Fibroblast of skin of left quadriceps (primary cell): Measurements from ENCODE around the gene IGF2.

Experiments used
- DNase-seq, 2 experiments: peaks; one replicate each; pipeline ENCODE4 v3.0.0-alpha.2; 2013; ENCODE audit warnings: low read depth in 2 of 2

Gene IGF2

DNA sequence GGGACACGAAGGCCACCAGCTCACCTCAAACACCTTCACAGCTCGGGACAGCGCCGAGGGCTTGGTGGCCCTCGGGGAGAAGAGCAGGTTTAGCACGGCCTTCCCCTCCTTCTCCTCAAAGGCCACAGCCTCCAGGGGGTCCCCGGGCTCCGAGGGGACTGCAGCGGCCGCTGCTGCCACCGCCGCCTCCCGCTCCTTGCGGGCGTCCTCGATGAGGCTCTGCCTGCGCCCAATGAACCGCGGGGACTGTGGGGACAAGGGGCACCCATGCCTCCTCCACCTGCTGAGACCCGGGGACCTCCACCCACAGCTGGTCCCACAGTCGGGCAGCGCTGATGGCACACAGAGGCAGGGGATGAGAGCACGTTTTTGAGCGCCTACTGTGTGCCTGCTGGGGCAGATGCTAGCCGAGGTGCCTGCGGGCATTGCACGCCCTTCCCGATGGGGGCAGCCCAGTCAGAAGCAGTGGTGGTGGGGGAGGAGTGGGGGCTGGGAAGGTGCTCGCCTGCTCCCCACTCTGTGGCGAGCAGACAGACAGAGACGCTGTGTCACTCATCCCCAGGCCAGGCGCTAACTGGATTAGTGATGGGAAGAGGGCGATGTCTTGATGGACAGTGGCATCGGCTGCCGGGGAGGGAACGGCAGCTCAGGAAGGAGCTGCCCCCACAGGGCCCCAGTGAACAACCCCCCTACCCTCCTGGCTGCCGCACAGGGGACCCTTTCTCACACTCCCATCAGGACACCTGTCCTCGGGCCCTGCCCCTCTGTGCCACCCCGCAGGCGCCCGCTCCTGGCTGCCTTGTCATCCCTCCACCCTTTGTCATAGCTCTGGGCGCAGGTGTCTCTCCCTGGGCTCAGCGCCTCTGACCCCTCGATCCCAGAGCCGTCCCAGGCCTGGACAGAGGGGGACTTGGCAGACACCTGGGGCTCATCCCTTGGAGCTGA lies 30.7 kb upstream of the IGF2 start:
- DNase-seq = no peak

DNA sequence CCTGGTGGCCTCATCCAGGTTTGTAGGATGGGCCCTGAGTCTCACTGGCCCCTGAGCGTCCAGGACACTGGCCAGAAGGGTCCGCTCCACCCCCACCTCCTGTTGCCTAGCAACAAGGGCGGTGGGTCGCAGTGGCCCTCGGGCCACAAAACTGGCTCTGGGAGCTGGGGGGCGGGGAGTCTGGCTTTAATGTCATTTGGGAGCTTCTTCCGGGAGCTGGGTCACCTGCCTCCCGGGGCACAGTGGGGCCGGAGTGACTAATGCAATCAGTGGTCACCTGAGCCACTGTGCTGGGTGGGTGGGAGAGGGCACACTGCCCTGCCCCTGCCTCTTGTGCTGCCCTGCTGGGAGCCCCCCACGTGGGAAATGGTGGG lies 29.8 kb upstream of the IGF2 start:
- no peak for DNase-seq

DNA sequence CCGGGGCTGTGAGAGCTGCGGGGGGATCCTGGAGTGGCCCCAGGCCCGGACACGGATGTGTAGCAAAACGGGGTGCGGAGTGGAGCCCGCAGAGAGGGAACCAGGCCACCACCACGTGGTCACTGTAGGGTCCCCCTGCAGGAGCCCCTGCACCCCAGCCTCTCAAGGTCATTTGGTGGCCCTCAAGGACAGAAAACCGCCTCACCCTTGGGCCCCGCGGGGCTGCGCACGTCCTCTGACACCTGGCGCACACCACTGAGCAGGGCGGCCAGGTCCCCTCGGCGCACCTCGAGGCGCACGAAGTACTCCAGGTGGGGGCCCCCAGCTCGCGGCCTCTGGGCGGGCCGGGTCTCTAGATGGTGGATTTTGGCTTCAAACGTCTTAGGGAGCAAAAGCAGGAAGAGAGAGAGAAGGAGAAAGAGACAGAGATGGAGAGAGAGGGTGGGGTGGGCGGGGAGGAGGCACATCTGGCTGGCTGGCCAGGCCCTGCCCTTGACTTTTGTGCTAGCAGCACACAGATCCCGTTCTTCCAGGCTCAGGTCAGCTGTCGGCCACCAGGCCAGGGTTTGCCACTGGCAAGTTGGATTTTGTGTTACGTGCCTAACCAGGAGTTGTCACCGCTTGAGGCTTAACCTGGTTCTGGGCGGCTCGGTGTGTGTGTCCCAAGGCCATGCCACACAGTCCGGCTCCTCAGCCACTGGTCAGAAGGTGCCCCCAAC lies 29.3 kb upstream of the IGF2 start:
- no peak for DNase-seq

DNA sequence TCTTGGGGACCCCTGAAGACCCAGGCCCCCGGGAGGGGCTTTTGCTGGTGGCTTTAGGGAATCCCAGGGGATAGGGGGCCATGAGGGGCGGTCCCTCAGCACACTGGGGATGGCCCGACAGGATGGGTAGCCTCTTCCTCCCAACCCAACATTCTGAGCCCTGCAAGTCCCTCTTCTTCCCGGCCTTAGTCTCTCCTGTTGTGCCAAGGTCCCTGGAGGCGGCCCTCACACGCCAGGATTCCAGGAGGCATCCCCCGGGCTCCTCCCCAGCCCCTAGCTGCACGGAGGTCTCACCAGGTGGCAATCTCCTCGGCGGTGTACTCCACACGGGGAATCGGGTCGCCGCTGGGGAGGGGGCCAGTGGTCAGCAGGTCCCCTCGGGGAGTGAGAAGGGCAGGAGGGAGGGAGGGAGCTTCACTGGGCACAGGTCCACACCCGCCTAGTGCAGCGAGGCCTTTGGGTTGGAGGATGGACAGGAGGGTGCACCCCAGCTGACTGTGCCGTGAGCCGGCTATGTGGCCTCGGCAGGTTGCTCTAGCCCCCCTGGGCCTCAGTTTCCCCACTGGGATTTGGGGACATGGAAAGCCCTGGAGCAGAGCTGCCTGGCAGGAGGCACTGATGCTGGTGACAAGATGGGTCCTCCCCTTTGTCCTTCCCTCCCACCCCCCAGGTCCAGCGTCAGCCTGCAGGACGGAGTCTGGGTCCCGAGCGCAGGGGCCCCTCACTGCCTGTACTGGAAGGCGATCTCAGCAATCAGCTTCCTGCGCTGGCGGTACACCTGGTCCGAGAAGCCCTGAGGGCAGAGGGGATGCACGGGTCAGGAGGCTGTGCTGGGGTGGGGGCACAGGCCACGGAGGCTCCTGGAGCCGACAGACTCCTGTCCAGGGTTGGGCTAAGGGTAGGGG lies 28.2 kb upstream of the IGF2 start:
- DNase-seq = no peak

DNA sequence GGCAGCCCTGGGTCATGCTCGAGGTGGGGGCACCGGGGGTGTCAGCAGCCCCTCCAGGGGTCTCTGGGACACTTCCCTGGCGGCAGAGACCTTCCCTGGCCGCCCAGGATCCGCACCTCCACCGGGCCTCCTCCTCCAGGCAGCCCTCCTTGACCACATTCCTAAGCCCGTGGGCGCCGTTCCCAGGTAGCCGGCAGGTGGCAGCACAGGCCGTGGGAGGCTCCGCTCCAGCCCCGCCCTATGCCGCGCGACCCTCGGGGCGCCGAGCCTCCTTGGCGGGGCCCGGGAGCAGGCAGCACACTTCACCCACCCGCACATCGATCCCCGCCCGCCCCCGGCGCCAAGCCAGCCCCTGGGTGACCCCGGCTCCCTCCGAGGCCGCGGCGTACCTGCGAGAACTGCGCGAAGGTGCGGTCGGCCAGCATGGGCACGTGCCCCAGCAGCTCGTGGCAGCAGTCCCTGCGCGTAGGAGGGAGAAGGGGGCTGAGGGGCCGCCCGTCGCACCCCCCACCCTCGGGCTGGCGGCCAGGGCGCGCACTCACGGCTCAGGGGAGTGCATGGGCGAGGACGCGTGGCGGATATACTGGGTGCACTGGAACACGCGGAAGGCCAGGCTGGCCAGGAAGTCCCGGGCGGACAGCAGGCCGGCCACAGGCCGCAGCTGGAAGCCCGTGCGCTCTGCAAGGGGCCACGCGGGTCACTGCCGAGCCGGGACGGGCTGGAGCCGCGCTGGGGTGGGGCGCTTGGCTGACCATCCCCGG lies 27.1 kb upstream of the IGF2 start:
- no peak for DNase-seq

DNA sequence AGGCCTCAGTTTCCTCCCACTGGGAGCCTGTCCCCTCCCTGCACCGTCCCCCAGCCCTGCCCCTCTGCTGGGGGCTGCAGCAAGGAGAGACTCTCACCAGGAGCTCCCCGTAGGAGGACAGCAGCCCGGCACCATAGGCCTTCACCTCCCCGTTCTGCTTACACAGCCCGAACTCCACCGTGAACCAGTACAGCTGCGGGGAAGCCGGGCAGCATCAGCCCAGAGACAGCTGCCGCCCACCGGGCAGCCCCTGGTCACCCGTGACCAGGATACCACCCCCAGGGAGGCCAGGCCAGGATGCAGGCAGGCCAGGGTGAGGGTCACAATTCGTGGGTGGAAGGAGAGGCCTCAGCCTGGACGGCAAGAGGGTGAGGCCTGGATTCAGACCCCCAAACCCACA lies 26.4 kb upstream of the IGF2 start:
- no peak for DNase-seq

DNA sequence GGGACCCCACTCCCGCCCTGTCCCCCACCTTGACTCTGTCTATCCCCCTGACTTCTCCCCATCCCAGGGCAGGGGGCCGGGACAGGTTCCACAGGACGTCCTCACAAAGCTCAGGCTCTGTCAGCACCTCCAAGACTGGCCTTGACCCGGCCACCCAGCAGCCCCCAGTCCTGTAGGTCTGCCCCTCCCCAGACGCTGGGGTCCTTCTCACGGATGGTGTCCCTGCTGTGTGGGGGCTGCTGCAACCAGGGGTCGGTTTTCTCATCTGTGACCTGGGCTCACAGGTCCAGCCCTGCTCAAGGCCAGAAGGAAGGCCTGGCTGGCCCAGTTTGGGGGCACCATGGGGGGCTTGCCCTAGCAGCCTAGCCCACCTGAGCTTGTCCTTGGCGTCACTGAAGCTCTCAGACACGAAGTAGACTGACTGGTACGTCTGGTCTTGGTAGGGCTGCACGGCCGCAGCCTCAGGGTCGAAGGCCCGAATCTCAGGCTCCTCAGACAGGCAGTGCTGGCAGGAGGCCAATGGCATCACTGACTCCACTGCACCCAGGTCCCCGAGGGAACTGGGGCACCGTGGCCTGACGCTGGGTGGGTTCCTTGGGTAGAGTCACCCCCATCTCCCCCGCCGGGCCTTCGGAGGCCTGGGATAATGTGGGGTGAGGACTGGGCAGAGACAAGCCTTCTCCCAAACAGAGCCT lies 25.8 kb upstream of the IGF2 start:
- DNase-seq = no peak

DNA sequence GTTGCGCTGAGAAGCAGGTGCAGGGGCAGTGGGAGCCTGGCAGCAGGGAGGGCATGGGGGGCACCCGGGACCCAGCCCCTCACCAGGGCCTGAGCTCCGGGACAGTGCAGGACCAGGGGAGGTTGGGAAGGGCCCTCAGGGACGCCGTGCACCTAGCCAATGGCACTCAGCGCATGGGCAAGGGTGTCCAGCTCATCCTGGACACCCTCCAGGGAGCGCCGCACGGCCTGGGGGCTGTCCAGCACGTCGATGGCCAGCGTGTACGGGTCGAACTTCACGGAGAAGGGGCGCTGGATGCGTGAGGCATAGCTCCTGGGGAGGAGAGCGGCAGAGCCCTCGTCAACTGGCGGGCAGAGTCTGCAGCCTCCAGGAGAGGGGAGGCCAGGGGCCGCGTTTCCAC lies 24.9 kb upstream of the IGF2 start:
- no peak for DNase-seq

DNA sequence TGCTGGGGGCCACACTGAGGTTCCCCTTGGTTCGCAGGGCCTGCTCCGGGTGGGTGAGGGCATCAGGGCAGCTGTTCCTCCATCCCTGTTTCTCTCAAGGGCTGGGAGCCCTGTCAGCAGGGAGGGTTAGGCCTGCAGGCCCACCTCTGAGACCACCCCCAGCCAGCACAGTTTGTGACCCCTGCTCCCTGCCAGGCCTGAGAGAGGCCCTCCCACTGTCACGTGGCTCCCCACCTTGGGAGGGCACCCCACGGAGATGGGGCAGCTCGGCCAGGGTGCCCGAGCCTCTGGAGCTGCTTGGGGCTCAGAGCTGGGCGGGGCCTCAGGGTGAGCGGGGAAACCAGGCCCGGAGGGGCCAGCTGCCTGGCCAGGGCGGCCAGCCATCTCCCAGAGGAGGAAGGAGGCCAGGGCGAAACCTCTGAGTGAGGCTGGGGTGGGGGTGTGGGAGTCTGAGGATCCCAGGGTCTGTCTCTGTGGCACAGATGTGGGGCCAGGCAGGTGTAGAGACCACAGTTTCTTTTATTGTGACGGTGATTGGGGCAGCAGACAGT lies 24.3 kb upstream of the IGF2 start:
- no peak for DNase-seq

DNA sequence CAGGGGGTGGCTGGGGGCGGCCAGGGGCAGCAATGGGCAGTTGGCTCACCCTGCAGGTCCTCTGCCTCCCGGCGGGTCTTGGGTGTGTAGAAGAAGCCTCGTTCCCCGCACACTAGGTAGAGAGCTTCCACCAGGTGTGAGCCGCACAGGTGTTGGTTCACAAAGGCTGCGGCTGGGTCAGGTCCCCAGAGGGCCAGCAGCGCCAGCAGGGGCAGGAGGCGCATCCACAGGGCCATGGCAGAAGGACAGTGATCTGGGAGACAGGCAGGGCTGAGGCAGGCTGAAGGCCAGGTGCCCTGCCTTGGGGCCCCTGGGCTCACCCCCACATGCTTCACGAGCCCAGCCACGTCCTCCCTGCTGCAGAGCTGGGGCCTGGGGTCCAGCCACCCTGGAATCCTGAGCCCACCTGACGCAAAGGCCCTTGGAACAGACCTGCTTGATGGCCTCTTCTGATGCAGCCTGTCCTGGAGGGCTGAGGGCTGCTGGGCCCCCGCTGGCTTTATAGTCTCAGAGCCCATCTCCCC lies 21.6 kb upstream of the IGF2 start, which contains the start of gene INS:
TSS of gene INS (minus strand) at position 474 of the 524 bp plus-strand sequence. CDS start at position 236, 238 bp downstream.
- DNase-seq = no peak

DNA sequence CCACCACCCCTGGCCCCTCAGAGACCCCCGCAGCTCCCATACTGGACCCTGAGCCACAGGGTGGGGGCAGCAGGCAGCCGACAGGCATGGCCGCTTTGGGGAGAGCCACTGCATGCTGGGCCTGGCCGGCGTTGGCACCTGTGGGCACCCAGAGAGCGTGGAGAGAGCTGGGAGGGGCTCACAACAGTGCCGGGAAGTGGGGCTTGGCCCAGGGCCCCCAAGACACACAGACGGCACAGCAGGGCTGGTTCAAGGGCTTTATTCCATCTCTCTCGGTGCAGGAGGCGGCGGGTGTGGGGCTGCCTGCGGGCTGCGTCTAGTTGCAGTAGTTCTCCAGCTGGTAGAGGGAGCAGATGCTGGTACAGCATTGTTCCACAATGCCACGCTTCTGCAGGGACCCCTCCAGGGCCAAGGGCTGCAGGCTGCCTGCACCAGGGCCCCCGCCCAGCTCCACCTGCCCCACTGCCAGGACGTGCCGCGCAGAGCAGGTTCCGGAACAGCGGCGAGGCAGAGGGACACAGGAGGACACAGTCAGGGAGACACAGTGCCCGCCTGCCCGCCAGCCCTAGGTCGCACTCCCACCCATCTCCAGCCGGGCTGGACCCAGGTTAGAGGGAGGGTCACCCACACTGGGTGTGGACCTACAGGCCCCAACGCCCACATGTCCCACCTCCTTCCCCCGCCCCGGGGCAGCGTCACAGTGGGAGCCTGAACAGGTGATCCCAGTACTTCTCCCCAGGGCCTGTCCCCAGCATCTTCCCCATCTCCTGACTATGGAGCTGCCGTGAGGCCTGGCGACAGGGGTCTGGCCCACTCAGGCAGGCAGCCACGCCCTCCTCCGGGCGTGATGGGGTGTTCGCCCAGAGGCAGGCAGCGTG lies 20.6 kb upstream of the IGF2 start:
- DNase-seq = no peak

DNA sequence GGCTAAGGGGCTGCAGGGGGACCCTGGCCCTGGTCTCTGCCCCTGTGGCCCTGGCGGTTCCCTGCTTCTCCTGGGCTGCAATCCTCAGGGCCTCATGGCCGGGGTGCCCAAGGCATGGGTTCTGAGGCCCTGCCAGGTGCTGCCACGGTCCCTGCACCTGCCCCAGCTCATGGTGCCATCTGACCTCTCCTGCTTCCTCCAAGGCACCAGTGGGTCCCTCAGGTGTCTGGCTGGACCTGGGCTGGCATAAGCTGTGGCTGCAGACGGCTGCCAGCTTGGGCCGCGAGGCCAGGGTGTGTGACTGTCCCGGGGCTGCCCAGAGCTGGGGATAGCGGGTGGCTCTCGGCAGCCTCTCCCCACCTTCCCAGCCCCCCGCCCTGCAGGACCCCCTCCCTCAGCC lies 19.8 kb upstream of the IGF2 start:
- DNase-seq = no peak

DNA sequence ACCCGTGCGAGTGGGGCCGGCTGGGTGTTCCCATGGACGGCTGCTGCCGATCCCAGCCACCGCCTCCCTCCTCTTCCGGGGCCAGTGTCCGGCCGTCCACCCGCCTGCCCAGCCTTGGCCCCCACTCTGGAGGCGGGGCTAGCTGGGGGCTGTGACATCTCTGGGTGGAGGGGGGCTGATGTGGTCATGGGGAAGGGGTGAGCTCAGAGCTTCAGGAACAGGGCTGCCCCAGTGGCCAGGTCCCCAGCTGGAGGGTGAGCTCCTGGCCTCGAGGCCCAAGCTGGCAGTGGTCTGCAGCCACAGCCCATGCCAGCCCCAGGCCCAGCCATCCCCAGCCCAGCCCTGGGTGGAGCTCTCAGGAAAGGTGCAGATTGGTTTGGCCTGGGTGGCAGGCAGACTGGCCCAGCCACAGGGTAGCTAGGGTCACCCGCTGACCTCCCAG lies 19.1 kb upstream of the IGF2 start:
- DNase-seq = no peak

DNA sequence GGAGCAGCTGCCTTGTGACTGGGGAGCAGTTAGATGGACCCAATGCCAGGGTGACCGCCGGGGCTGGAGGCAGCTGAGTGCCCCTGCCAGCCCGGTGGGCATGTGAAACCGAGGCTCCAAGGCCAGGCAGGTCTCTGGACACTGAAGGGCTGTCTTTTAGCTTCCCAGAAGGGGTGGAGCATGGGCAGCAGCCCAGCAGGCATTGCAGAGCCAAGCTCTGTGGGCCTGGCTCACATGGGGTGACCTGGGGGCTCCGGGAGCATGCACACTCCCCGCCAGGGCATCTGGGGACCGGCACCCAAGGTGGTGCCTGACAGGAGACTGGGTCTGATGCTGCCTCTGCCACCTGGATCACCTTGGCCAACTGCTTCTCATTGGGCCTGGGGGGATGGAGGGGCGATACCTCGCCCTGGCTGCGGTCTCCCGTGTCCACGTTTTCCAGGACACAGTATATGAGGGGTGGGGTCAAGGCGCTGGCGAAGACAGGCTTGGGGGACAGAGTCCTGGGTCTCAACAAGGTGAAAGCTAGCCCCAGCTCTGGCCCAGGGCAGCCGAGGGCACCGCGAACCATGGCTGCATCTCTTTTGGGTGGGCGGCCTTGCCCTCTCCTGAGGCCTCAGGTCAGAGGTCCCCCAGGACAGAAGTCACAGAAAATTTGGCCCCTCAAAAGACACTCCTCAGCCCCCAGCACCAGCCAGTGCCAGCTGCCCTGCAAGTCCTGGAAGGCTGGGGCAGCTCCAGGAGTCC lies 18.3 kb upstream of the IGF2 start:
- no peak for DNase-seq

DNA sequence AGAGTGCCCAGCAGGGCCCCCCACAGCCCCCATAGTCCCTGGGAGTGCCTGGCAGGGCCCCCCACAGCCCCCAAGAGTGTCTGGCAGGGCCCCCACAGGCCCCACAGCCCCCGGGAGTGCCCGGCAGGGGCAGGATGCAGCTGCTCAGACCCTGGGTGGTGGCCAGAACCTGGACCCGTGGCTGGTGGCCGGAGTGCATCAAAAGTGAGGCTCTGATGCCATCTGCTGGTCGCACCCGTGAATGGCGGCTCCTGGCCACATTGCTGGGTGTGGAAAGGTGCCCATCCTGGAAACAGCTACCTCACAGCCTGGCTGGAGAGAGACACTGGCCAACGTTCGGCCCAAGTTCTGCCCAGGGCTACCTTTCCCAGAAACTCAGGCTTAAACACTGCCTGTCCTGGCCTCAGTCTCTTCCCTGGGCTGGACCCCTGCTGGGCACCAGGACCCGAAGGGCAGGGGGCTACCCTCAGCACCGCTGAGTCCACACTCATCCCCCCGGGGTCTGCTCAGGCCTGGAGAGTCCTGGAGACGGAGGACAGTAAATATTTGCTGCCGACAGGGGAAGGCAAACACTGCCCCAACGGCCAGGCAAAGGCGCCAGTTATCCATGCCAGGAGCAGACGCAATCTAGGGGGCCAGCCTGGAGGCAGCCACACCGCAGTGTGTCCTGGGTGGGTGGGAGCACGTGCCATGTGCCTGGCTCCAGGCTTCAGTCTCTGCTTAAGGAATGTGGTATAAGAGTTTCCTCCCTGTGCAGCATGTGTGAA lies 17.4 kb upstream of the IGF2 start:
- DNase-seq = no peak

DNA sequence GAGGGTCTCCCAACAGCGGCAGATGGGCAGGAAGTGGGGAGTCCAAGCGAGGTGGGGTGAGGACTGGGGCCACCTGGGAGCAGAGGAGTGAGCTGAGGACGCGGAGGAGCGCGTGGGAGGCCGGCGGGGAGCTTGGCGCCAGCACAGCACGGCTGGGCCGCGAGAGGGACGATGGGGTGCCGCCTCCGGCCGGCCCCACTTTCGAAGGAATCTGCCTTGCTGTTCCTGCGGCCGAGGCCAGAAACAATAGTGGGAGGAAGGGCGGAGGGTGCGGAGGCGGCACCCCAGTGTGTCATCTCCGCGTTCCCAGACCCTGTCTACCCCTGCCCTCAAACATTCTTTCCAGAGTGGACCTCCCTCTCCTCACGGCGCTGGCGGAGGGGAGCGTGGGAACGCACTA lies 16.3 kb upstream of the IGF2 start:
- no peak for DNase-seq

DNA sequence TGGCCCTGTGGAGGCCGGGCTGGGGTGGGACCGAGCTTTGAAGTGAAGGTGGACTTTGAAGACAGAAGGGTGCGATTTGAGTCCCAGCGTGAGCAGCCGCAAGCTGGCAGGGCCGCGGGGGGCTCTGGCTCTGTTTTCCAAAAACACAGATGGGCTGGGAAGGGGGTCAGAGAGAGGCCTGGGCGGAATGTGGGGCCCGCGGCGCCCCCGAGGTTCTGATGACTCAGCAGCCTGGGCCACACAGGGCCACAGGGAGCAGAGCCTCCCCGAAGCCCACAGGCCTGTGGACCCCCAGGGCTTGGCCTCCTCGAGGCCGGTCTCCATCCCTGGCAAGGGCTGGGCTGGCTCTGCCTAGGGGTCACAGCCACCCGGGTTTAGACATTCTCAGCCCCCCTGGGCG lies 15.7 kb upstream of the IGF2 start:
- DNase-seq = no peak

DNA sequence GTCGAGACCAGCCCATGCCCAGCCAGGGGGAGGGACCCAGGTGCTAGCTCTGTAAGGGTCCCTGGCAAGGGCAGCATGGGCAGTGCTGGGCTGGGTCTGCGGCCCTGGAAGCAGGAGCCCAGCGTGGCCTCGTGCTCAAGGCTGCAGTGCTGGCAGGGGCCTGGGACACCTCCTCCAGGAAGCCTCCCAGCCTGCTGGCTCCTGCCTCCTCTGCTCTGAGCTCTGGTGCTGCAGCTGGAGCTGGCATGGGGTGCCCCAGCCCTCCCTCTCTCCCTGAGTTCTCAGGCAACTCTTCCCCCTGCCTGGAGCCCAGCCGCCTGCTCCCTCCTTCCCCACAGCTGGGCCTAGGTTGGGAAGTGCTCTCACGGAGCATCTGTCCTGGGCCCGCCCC lies 15.0 kb upstream of the IGF2 start:
- no peak for DNase-seq
